HEK293T (cell line): ENCODE results near the gene HASPIN.

Source experiments
- BHLHE40 ChIP-seq: fragments of 450-650 bp; IDR thresholded peaks from 2 replicates; pipeline ENCODE4 v1.6.1; 2016; ENCODE audit warnings: mild to moderate bottlenecking, moderate library complexity, borderline replicate concordance
- FOXM1 ChIP-seq: fragments of 450-650 bp; IDR thresholded peaks from 2 replicates; pipeline ENCODE4 v1.6.1; 2017; ENCODE audit warnings: mild to moderate bottlenecking, borderline replicate concordance
- PKNOX1 ChIP-seq: fragments of 450-650 bp; IDR thresholded peaks from 2 replicates; pipeline ENCODE4 v1.6.1; 2016
- SP1 ChIP-seq: fragments of 450-650 bp; IDR thresholded peaks from 2 replicates; pipeline ENCODE4 v1.6.1; 2017
- SUZ12 ChIP-seq: fragments of 450-650 bp; IDR thresholded peaks from 2 replicates; pipeline ENCODE4 v1.6.1; 2016; ENCODE audit warnings: mild to moderate bottlenecking
- ZNF384 ChIP-seq: fragments of 450-650 bp; IDR thresholded peaks from 2 replicates; pipeline ENCODE4 v1.6.1; 2016

GRCh38 chr17:3691617-3692067, 32.1 kb upstream of the HASPIN start:
- no peak for TF ChIP-seq SUZ12
- no peak for TF ChIP-seq PKNOX1
- TF ChIP-seq SP1 = no peak
- no peak for TF ChIP-seq BHLHE40
- TF ChIP-seq ZNF384 = no peak
- no peak for TF ChIP-seq FOXM1
